NOMO-1 treated with dmso at 0.1 percent for 144 hours (cell line): ENCODE data around the gene MRPS11.
"Not testable (repeated sequence)": the region's sequence is repeated elsewhere in the genome, so short reads cannot be mapped to it uniquely, and the experiment has no call there.

ENCODE experiments used
- DNase-seq: peaks from one replicate; lab custom pipeline; 2025; ENCODE audit not compliant: unreplicated experiment; lab: John Stamatoyannopoulos, UW

MRPS11 gene

GRCh38 chr15:88454867-88455810 lies 12.4 kb upstream of the MRPS11 start:
- peak; percentile 15 for DNase-seq

GRCh38 chr15:88456733-88457132 lies 10.8 kb upstream of the MRPS11 start:
- DNase-seq: no peak

- no peak for DNase-seq
These were observed 3.5 kb upstream of the MRPS11 start for GRCh38 chr15:88463870-88464532.

GRCh38 chr15:88465633-88466224 lies 1.8 kb upstream of the MRPS11 start:
- no peak for DNase-seq

- DNase-seq: no peak
These were observed 524 bp downstream of the MRPS11 start for GRCh38 chr15:88467935-88468528.

- not testable (repeated sequence) for DNase-seq
These were observed 1.2 kb downstream of the MRPS11 start for GRCh38 chr15:88468721-88469120.

GRCh38 chr15:88469321-88469720 lies 1.8 kb downstream of the MRPS11 start:
- no peak for DNase-seq

- DNase-seq: no peak
These were observed 3.3 kb downstream of the MRPS11 start for GRCh38 chr15:88470625-88471372.

- DNase-seq: no peak
These were observed 4.7 kb downstream of the MRPS11 start for GRCh38 chr15:88472225-88472624.

- not testable (repeated sequence) for DNase-seq
These were observed 6.3 kb downstream of the MRPS11 start for GRCh38 chr15:88473661-88474293.

GRCh38 chr15:88476635-88477060 lies 9.1 kb downstream of the MRPS11 start:
- peak; percentile 34 for DNase-seq

- DNase-seq: no peak
These were observed 9.6 kb downstream of the MRPS11 start for GRCh38 chr15:88477126-88477525.

- DNase-seq: no peak
These were observed 10.4 kb downstream of the MRPS11 start for GRCh38 chr15:88477904-88478303.

- no peak for DNase-seq
These were observed 11.7 kb downstream of the MRPS11 start for GRCh38 chr15:88479169-88479568.

GRCh38 chr15:88480981-88481380 lies 13.5 kb downstream of the MRPS11 start:
- DNase-seq: no peak

GRCh38 chr15:88482263-88482662 lies 14.8 kb downstream of the MRPS11 start:
- DNase-seq: no peak

- no peak for DNase-seq
These were observed 17.3 kb downstream of the MRPS11 start for GRCh38 chr15:88484682-88485331.

- DNase-seq: no peak
These were observed 19.8 kb downstream of the MRPS11 start for GRCh38 chr15:88487178-88487795.

- no peak for DNase-seq
These were observed 20.5 kb downstream of the MRPS11 start for GRCh38 chr15:88487796-88488523.
